HG02678 (cell line): ENCODE data around the gene TMPRSS4.

Experiments
- ATAC-seq: cut with Tn5 transposase; IDR thresholded peaks from one replicate; pipeline ENCODE4 v1.9.1; 2021; ENCODE audit warnings: mild to moderate bottlenecking, moderate library complexity; ENCODE audit not compliant: unreplicated experiment

TMPRSS4 gene

DNA sequence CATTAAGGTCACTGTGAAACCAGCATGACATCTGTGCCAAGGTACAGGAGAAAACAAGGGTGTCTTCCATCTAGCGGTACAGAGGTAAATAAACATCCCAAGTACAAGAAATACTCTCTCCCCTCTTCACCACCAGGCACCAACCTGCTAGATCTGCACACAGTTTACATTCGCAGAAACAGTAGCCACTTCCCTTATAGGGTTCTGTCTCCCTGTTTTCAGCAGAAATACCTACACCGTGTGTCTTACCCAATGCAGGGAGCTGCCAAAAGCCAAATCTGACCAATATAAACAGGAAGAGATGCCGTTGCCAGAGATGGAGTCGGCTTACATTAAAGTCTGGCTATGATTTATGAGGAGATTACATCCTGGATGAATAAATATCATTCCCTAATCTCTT lies 74.6 kb downstream of the TMPRSS4 start:
- ATAC-seq, result no peak

DNA sequence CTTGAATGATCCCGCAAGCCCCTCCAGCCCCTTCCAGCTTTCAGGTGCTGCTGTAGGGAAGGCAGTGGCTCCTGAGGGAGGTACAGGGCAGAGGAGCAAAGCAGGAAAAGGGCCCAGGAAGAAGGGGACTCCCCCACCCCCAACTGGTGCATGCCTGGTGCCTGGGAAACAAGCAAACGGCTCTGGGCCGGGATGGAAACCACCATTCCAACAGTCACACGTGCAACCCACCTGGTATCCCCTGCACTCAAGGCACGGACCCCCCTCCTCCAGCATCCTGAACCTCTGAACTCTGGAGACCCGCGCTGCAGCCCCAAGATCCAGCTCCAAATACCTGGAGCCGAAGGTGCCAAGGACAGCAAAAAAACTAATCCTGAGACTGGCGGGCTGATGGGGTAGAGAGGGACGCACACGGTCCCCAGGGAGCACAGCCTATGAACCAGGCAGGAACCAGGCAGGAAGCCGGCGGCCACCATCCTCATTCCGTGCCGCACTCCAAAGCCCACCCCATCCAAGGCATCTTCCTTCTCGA lies 75.2 kb downstream of the TMPRSS4 start:
- ATAC-seq, result no peak

DNA sequence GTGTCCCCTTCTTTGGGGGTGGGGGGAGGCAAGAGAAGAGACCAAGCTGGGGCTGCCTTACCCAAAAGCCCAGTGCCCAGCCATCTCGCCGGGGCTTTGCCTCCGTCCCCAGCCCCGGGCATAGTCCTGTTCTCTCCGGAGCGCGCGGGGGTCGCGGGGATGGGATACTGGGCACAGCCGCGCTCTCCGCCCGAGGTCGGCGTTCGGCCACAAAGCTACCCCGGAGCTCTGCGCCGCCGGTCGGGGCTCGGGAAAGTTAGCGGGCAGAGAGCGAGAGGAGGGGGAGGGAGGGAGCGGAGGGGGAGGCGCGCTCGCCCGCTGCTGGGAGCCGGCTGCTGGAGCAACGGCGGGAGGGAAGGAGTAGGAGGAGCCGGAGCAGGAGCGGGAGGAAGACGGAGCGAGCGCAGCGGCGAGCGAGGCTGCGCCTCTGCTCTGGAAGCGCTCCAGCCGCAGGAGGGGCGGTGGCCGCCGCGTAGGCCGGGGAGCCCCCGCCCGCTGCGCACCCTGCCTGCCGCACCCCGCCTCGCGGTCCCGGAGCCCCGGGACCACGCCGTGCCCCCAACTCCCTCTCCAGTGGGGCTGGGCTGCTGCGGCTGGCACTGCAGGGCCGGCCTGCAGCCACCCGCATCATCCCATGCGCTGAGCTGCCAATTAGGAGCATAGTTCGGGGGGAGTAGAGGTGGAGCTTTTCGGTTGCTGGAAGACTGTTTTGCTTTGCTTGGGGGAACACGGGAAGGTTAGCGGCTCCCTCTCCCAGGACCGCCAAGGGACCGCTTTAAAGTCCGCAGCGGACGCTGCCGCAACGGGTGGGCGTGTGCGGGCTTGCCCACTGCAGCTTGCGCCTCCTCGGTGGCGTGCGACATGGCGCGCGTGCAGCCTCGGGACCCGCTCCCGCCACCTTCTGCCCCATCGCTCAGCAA lies 75.9 kb downstream of the TMPRSS4 start, which contains the start of gene SCN4B:
SCN4B (minus strand) TSS at position 272 of the 920 bp plus-strand sequence; CDS start at position 122, 150 bp downstream.
- no peak for ATAC-seq

DNA sequence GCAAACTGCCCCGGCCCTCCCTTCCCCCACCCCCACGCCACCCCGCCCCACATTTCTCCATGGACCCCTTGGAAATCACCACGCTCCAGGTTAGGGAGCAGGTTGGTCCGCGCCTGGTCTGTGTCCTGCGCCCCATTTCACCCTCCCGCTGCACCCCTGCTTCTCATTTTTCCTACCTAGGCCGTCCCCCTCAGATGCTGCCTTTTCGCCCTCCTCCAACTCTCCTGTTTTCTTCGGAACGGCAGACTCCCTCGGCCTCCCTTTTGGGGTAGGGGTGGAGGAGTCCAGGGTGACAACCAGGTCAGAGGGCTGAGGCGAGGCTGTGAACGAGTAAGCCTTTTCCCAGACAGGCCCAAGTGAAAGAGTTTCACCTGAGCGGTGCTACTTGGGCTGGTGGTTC lies 76.6 kb downstream of the TMPRSS4 start:
- ATAC-seq, result no peak

DNA sequence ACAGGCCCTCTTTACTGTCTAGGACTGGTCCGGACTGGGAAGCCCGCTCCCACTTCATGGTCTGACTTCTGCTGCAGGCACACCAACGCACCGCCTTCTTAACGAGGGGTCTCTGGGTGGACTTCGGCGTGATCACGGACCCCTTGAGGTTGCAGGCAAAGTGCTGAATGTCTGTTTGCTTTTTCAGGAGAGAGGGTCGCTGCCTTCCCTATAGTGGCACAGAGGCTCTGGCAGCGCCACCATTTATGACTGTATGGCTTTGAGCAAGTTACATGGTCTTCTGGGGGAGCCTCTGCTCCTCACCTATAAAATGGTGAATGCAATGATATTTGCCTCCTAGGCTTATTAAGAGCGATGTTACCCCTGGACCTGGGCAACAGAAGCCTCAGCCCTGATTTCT lies 77.1 kb downstream of the TMPRSS4 start:
- ATAC-seq, result no peak

DNA sequence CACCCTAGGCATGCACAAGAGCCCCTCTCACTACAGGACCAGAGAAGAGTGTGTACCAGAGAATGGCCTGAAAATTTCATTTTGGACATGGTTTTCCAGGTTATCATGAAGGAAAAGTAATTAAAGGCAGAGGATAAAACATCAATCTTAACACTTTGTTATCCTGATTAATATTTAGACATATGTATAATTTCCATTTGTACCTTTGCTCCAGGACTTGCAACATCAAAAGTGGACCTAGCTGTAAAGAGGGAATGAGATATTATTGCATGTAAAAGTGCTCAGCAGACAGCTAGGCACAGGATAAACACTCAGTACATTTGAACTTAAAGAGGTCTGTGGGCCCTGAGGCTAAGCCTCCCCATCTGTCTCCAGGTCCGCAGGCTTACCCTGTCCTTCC lies 77.8 kb downstream of the TMPRSS4 start:
- ATAC-seq, result no peak

DNA sequence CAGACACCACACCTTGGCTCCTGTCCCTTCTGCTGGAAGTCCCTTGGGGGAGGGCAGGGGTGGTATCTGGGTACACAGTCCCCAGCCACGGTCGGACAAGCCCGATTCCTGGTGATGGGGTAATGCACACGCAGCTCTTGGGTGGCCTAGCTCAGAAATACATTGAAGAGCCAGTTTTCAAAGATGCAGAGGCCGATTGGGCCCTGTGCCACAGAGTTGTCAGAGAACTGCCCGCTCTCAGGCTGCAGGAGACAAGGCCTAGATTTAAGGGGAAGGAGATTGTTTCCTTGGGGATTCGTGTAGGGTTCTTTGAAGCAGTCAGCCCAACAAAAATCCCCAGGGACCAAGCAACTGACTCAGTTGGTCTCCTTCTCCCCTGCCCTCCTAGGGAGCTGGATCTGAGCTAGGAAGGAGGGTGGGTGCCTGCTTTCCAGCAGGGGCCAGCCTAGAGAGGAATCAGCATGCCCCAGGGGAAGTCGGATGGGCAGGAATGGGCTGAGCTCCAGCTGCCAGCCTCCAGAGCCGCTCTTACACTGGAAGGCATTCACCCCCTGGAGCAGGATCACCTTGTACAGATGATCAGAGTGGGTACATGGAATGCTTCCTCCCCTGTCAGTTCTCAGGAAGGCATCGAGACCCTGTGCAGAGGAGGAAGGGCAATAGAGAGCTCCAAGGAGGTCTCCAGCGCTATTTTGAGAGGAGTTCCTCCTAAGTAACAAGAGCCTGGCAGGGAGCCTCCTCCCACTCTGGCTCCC lies 79.1 kb downstream of the TMPRSS4 start:
- no peak for ATAC-seq

DNA sequence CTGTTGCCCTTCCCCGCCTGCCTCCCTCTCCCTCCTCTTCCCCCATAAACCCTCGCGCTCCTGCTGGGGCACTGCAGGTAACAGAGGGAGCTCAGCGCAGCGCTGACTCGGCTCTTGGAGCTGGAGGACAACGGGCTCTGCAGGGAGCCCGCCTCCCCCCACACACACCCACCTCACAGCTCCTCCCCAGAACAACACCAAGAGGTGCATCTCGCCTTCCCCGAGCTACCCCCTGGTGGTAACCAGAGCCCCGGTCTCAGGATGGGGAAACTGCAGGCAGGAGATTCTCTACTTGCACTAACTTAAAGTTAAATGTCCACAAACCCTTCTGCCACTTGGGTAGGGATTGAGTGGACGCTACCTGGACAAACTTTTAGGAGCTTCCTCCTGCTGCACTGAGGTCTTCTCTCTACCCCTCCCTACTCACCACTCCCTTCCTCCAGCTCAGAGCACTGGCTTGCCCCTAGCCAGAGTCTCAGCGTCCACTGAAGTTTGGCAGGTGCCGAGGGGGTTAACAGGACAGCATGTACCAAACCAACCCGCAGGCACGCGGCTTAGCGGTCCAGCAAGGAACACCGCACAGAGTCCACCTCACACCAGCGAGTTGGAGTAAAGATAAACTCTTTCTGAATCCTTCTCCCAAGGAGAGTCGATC lies 79.8 kb downstream of the TMPRSS4 start:
- ATAC-seq, result no peak

DNA sequence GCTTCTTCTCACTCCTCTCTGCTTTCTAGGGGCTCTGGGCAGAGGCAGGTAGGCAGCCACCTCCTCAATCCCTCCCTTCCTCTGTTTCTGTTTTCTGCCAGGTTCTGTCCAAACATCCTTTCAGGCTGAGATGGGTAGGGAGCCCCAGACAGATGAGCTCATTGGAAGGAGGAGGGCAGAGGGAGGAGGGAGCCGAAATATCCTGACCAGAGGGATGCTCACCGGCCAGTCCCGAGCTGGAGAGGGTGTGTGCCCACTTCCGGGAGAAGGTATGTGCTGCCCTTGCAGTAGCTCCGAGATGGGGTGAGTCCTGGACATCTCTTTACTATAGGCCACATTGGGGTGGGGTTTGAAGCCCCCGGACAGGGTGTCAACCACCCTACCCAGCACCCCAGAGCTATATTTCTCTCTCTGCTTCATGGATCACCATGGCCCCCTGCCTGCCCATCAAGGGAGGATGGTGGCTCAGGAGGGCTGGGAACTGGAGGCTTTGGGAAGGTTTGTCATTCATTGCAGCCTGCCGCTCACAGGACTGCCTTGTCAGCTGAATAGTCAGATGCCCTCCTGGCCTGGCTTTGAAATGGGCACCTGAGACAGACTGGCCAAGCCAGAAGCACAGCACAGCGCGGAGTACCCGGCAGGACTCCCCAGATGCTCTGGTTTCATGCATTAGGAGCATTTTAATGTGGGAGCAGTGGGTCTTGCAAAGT lies 80.5 kb downstream of the TMPRSS4 start:
- no peak for ATAC-seq

DNA sequence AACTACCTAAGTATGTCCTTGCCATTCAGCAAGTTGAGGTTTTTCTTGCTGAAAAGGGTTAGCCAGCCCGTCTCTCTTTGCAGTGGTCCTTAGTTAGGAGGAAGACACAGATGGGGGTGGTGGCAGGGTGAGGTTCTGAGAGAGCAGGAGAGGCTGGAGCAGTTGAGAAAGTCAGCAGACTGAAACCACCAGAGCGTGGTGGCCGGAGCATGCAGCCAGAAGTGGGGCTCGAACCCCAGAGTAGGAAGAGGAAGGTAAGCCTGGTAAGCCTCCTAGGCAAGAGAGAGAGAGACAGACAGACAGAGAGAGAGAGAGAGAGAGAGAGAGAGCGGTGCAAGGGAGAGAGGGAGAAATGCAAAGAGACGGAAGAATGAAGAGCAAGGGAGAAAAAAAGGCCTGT lies 84.9 kb downstream of the TMPRSS4 start:
- no peak for ATAC-seq

DNA sequence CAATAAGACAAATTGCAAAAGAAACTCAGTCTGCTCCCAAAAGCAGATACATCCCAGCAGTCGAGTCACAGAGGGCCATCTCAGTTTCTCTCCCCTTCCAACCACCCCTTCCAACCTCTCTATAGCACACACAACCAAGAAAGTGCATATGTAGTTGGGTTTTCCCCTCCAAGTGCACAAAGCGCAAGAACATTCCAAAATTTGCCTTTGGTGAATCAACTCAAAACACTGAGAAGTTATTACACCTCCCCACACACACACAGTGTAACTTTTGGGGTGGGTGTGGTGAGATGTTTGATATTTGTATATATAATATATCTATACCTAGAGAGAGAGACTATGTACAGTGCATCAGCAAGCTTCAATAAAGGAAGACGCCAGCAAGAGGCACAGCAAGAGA lies 86.0 kb downstream of the TMPRSS4 start:
- no peak for ATAC-seq

DNA sequence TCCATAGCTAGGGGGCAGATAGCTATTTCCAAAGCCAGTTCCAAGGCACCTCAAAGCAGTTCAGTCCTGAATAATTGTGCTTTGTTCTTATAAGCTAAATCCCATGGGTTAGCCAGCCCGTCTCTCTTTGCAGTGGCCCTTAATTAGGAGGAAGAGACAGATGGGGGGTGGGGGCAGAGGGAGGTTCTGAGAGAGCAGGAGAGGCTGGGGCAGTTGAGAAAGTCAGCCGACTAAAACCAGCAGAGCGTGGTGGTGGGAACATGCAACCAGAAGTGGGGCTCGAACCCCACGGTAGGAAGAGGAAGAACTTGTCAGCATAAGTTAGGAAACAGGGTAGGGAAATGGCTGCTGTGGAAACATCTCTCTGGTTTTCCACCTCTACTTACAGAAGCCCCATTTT lies 86.6 kb downstream of the TMPRSS4 start:
- no peak for ATAC-seq

DNA sequence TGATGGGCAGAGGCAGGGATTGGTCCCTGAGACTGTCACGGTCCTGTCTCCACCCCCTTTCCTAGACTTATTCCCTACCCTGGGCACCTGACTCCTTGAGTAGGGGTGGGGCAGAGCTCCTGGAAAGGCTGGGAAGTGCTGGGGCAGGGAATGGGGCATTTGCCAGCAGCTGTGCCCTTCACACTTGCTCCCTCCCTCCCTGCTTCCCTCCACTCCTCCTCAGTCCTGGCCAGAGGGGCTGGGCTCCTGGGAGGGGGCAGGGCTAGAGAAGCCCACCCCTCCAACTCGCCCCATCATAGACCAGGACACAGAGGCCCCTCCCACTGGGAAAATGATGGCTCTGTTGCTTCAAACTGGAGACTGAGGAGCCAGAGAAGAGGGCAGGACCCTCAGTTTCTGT lies 88.0 kb downstream of the TMPRSS4 start:
- ATAC-seq, result no peak

DNA sequence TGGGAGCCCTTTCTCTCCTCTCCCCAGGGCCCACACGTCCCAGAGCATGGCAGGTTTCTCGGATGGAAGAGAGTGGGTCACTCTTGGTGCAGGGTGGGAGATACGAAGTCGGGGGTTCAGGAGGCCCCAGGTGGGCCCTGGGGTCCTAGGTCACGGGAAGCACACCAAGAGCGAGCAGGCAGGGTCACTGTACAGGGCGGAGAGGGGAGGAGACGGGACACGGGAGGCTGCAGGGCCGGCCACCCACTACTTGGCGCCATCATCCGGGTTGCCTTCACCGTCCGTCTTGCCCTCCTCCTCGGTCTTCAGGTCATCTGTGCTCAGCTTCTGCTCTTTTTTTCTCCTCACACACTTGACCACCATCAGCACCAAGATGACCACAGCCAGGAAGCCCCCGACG lies 89.8 kb downstream of the TMPRSS4 start:
- no peak for ATAC-seq

DNA sequence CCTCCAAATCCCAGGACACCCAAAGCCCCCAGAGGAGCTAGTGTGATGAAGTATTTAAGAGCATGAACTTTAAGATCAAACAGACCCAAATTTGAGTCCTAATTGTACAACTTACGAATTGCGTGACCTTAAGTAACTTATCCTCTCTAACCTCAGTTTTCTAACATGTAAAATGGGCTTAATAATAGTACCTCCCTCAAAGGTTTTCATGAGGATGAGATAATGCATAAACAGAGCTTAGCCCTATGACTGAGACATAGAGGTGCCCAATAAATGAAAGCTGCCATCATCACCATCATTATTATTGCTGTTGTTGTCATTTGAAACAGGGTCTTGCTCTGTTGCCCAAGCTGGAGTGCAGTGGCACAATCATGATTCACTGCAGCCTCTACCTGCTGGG lies 90.4 kb downstream of the TMPRSS4 start:
- ATAC-seq, result no peak

DNA sequence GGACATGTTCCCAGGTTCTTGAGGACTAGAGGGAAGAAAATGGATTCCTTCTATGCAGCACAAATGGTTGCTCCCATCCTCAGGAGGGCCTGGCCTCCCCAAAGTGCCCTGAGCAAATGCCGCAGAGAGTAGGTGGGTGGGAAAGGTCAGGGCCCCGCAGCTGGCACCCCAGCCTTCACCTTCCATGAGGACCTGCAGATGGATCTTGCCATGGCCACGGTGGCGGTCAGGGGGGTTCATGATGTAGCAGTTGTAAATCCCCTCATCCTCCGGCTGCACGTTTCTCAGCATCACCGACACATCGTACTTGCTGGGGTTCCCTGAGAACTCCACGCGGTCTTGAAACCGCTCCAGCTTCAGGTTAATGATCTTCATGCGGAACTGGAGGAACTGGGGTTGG lies 91.0 kb downstream of the TMPRSS4 start:
- no peak for ATAC-seq

DNA sequence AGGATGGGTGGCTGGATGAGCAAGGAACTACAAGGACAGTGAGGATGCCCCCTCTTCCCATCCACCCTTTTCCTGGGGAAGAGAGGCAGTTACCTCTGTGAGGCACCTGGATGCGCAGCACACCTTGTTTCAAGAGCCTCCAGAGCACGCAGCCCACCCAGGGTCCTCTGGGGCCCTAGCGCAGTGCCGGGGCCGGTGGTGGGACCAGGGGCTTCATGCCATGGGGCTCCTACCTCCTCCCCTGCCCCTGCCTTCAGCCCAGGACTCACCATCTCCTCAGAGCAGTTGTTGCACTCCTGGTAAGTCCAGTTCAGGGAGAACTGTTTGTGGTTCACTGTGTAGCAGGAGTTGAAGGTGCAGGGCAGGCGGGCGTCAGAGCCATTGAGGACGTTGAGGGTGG lies 91.4 kb downstream of the TMPRSS4 start:
- ATAC-seq, result no peak

DNA sequence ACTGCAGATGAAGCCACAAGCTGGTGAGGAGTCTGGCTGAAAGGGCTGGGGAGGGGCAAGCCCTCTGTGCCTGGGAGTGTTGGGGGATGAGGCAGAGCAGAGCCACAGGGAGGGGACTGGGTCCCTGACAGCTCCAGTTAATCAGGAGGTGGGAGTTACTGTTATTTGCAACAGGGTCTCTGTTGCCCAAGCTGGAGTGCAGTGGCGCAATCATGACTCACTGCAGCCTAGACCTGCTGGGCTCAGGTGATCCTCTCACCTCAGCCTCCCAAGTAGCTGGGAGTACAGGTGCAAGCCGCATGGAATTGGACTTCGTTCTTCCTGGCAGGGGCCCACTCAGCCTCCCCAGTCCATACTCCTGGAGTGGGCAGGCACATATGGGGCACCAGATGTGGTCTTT lies 91.9 kb downstream of the TMPRSS4 start:
- no peak for ATAC-seq

DNA sequence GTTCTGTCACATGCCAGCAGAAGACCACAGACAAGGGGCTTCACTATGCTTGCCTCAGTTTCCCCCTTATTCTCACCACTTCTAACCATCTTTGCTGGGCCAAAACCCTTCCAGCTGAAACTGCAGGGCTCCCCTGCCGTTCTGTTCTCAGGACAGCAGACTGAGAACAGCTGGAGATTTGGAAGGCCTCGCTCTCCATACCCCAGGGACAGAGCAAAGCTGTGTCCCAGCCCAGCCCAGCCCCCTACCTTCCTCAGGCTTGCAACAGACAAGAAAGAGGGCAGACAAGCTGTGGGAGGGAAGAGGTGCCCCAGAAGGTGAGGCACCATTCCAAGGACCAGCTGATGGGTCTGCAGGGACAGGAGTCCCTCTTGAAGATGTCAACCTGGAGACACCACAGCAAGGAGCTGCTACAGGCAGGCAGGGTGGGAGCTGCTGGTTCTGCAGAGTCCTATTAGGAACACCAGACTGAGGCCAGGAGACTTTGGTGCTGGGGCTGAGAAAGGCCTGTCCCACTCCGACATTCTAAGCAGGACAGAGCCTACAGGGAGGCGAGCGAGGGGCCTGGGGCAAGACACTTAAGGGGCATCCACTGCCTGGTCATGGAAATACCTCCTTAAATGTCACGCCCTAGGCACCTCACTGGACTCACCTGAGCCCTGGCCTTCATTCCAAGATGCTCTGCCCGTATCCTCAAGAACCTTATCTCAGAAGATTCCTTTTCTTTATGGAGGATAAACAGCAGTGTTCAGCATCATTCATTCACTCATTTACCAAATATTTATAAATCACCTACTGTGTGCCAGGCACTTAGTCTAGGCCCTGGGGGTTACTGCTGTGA lies 92.6 kb downstream of the TMPRSS4 start:
- no peak for ATAC-seq

DNA sequence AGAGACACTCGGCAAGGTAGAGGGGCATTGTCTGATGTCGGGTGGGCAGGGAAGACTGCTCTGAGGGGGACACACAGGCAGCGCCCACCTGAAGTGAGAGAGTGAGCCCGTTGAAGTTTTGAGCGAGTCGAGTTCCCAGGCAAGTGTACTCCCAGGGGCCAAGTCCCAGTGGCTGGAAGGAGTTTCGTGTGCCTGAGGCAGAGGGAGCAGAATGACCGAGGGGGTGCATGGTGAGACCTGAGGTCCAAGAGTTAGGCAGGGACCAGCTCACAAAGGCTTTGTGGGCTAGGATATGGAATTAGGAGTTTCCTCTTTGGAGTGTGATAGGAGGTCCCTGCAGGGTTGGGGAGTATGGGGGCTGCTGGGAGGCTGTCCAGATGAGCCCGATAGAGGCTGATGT lies 93.4 kb downstream of the TMPRSS4 start:
- ATAC-seq, result no peak
